ENCODE measurements around the gene RAD17.
"Not testable (repeated sequence)": the region's sequence is repeated elsewhere in the genome, so short reads cannot be mapped to it uniquely, and the experiment has no call there.

The RAD17 gene

GRCh38 chr5:69369340-69370121 lies at the start of gene RAD17, which contains the start of the genes AK6 and TAF9:
RAD17 (plus strand) TSS chr5:69369818; CDS start chr5:69372209, 2,391 bp downstream.
AK6 (minus strand) TSS chr5:69369520; CDS start chr5:69369490, 30 bp downstream.
TAF9 (minus strand) TSS chr5:69369520; CDS start chr5:69365737, 3,783 bp downstream.
- DNase-seq: peak; percentile 86

- DNase-seq: no peak
Observed at GRCh38 chr5:69326365-69326764, 43.3 kb upstream of the RAD17 start.

GRCh38 chr5:69329905-69330489 lies 39.6 kb upstream of the RAD17 start:
- no peak for DNase-seq

GRCh38 chr5:69331528-69332445 lies 37.8 kb upstream of the RAD17 start:
- no peak for DNase-seq

DNA sequence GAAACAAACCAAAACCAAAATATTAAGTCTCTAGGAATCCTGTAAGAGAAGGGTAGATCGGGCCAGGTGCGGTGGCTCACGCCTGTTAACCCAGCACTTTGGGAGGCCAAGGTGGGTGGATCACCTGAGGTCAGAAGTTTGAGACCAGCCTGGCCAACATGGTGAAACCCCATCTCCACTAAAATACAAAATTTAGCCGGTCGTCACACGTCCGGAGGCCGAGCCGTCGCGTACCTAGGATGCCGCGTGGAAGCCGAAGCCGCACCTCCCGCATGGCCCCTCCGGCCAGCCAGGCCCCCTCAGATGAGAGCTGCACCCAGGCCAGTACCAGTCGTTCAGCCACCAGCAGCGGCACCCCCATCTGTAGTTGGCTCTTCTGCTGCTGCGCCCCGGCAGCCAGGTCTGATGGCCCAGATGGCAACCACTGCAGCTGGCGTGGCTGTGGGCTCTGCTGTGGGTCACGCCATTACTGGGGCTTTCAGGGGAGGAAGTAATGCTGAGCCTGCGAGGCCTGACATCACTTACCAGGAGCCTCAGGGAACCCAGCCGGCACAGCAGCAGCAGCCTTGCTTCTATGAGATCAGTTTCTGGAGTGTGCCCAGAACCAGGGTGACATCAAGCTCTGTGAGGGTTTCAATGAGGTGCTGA lies 35.8 kb upstream of the RAD17 start:
- DNase-seq: not testable (repeated sequence)

GRCh38 chr5:69334793-69335268 lies 34.8 kb upstream of the RAD17 start:
- peak; percentile 46 for DNase-seq

GRCh38 chr5:69335341-69335935 lies 34.2 kb upstream of the RAD17 start:
- no peak for DNase-seq

DNA sequence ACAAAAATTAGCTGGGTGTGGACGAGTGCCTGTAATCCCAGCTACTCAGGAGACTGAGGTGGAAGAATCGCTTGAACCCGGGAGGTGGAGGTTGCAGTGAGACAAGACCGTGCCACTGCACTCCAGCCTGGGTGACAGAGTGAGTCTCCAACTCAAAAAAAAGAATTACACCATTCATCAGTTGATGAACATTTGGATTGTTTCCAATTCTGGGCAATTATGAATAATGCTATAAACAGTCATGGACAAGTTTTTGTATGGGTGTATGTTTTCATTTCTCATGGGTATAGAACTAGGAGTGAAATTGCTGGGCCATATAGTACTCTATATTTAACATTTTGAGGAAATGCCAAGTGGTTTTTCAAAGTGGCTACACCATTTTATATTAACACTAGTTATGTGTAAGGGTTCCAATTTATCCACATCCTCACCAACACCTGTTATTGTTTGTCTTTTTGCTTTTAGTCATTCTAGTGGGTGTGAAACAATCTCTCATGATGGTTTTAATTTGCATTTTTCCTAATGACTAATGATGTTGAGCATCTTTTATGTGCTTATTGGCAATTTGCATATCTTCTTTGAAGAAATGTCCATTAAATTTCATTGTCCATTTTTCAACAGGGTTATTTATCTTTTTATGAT lies 28.0 kb upstream of the RAD17 start:
- no peak for DNase-seq

- DNase-seq: no peak
Observed at GRCh38 chr5:69343083-69343482, 26.5 kb upstream of the RAD17 start.

DNA sequence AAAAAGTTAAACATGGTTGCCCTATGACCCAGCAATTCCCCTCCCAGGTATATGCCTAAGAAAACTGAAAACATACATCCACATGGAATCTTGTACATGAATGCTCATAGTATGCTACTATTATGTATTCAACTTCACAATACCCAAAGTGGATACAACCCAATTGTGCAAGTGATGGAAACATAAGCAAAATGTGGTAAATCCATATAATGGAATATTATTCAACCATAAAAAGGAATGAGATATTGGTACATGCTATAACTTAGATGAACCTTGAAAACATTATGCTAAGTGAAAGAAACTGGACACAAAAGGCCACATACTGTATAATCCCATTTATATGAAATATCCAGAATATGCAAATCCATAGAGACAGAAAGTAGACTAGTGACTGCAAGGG lies 19.0 kb upstream of the RAD17 start:
- DNase-seq: no peak

GRCh38 chr5:69359699-69360098 lies 9.9 kb upstream of the RAD17 start:
- DNase-seq: no peak

GRCh38 chr5:69360442-69360841 lies 9.2 kb upstream of the RAD17 start:
- DNase-seq: no peak

- no peak for DNase-seq
Observed at GRCh38 chr5:69364414-69364813, 5.2 kb upstream of the RAD17 start.

DNA sequence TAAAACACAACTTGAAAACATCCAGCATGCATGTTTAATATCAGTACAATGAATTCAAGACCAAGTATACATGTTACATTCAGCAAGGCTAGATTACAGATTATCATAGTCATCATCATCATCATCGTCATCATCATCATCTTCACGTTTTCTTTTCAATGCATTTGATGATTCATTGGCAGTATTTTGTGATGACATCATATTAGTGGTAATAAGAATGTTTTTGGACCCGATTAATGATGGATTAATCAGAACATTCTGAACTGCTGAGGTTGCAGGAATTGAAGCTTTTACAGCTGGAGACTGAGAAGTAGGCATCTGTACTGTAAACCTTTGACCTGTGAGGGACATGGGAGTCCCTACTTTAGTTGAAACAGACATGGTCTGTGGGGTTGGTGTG lies 4.8 kb upstream of the RAD17 start:
- no peak for DNase-seq

GRCh38 chr5:69367697-69368279 lies 1.8 kb upstream of the RAD17 start:
- no peak for DNase-seq

DNA sequence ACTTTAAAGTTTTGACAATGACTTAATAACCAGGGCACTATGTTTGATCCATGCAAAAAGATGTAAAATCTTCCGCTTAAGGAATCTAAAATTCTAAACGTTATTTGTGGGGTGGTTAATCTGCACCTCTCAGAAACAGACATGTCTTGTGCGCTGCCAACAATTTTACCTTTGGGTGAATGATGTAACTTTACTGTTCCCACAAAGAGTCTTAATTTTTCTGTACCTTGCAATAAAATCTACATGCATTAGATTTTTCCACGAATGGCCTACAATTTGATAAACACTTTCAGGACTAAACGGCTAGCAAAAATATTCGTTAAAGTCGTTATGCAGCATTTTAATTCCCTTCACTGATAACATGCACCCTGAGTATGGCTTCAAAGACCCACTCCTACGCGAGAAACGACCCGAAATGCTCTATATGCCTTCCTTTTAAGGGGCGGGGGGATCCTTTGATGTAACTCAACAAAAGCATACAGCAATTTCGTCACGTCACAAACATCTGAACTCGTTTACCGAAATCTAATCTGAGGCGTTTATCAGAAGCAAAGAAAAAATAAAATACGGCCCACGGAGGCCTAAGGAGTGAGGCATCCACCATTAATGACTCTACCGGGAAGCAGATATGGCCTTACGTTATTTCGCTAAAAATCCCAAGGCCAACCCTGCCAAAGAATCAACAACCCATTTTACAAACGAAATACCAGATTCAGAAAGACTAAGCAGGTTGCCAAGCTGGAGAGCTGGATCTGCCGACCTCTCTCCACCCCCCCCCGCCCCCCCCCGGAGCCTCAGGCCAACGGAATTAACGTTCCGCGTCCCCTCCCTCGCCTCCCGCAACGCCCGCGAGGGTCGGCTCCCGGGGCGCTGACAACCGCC lies 919 bp upstream of the RAD17 start:
- DNase-seq: no peak

GRCh38 chr5:69370335-69370734 lies 717 bp downstream of the RAD17 start:
- DNase-seq: not testable (repeated sequence)

DNA sequence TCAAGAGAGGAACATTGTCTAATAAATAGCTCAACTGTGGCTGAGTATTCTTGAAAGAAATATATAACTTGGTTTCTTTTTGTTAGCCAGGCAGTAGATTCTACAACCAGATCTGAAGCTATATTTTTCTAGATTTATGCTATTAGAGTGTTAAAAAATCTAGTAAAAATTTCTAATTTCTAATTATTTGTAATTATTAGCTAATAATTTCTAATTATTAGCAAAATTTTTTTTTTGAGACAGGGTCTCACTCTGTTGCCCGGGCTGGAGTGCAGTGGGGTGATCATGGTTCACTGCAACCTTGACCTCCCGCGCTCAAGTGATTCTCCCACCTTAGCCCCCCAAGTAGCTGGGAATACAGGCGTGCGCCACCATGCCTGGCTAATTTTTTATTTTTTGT lies 2.8 kb downstream of the RAD17 start:
- DNase-seq: no peak

GRCh38 chr5:69374911-69375446 lies 5.4 kb downstream of the RAD17 start:
- no peak for DNase-seq

GRCh38 chr5:69378376-69378775 lies 8.8 kb downstream of the RAD17 start:
- no peak for DNase-seq

Measured in NCI-H345 (cell line).